ENCODE results near the gene WDR1.

Gene WDR1

DNA sequence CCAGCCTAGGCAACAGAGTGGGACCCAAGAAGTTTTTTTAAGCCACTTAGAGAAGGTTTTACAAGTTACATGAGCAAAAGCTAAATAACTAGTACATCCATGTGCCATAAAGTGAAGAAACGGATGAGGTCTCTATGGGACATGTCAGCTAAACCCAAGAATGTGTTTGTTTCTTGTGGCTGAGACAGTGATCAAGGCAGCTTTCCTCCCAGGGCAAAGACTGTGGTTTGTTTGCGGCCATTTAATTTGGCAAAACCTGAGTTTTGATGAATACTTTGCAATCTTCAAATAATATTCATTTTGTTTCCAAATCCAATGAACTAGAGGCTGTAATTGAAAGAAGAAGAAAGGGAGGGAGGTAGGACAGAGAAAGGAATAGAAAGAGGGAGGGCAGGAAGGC, 50.4 kb downstream of the WDR1 start:
- WGBS, 2 experiments: 94 to 98% methylated on average over 1 to 2 of the region's 2 CpGs
- no peak overlapping the region for H3K27ac ChIP-seq (ENCODE audit: insufficient read depth, low read depth, low read length, poor library complexity, severe bottlenecking)
- no peaks in the 10 kb centered on the region for H3K27me3 ChIP-seq (ENCODE audit: control insufficient read depth, insufficient read depth, low read length, poor library complexity, severe bottlenecking)
- H3K4me1 ChIP-seq (ENCODE audit: control insufficient read depth, insufficient read depth, low read length): peaks cover 19% of the 10 kb centered on the region
- no peaks in the 10 kb centered on the region for H3K9me3 ChIP-seq (ENCODE audit: control insufficient read depth, low read length)
- H3K4me3 ChIP-seq (ENCODE audit: insufficient read depth, low read depth, low read length): no peak overlapping the region
- no peaks in the 10 kb centered on the region for H3K36me3 ChIP-seq (ENCODE audit: control insufficient read depth, insufficient read depth, low read length)

DNA sequence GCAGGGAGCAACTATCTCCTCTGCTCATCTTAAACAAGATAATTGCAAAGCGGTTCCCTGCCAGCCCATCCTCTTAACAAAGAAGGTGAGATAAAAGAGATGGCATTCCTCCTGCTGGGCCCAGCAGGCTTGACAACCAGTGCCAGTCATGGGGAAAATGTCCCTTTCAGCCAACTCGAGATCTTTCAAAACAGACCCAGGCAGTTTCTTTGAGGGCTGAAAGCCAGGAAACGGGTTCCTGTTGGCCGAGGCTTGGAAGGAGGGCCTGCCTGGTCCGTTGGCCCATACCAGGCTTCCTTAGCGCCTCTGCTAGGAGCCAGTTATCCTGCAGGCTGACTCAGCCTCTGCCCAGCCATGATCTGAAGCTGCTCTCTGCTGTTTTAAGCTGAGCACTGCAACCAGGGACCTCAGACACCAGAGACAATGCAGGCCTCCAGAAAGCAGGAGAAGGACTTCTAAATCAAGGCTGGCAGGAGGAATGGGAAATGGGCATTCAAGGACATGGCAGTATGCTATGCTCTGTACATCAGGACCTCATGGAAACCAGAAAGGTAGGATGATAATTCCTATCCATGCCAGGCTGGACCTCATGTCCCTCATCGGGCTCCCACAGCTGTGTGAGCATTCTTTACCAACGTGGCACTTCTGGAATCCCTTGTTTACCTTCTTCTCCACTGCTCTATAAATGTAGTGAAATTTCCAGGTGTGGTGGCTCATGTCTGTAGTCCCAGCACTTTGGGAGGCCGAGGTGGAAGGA, 52.9 kb downstream of the WDR1 start:
- H3K27me3 ChIP-seq (ENCODE audit: control insufficient read depth, insufficient read depth, low read length, poor library complexity, severe bottlenecking): no peaks in the 10 kb centered on the region
- no peaks in the 10 kb centered on the region for H3K9me3 ChIP-seq (ENCODE audit: control insufficient read depth, low read length)
- peaks cover 19% of the 10 kb centered on the region for H3K4me1 ChIP-seq (ENCODE audit: control insufficient read depth, insufficient read depth, low read length)
- WGBS, 2 experiments: 32% methylated on average over 9 of the region's 9 CpGs
- no peak overlapping the region for H3K4me3 ChIP-seq (ENCODE audit: insufficient read depth, low read depth, low read length)
- no peaks in the 10 kb centered on the region for H3K36me3 ChIP-seq (ENCODE audit: control insufficient read depth, insufficient read depth, low read length)
- H3K27ac ChIP-seq (ENCODE audit: insufficient read depth, low read depth, low read length, poor library complexity, severe bottlenecking): peak overlapping the region; percentile 22

DNA sequence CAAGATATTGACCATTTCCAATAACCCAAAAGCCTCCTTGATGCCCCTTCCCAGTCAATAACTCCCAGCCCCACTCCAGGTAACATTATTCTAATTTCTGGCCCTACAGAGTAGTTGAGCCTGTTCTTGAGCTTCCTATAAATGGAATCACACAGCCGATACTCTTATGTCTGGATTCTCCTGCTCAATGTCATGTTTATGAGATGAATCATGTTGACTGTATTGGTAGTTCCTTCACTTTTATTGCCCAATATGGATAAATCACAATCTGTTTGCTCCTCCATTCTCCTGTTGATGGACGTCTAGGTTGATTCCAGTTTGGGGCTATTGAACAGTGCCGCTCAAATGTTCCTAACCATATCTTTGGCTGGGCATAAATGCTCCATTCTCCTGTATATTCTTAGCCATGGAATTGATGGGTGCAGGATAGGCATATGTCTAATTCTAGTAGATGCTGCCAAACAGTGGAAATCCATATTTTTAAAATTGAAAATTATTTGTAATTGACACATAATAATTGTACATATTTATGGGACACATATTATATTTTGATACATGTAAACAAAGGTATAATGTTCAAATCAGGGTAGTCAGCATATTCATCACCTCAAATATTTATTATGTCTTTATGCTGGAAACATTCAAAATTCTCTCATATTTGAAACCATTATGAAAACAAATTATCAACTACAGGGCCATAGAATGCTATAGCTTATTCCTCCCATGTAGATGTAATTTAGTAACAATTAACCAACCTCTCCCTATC, 54.8 kb downstream of the WDR1 start:
- H3K27ac ChIP-seq (ENCODE audit: insufficient read depth, low read depth, low read length, poor library complexity, severe bottlenecking): no peak overlapping the region
- H3K4me1 ChIP-seq (ENCODE audit: control insufficient read depth, insufficient read depth, low read length): peaks cover 16% of the 10 kb centered on the region
- WGBS, 2 experiments: 92 to 96% methylated on average over 3 of the region's 3 CpGs
- H3K9me3 ChIP-seq (ENCODE audit: control insufficient read depth, low read length): no peaks in the 10 kb centered on the region
- H3K27me3 ChIP-seq (ENCODE audit: control insufficient read depth, insufficient read depth, low read length, poor library complexity, severe bottlenecking): no peaks in the 10 kb centered on the region
- no peaks in the 10 kb centered on the region for H3K36me3 ChIP-seq (ENCODE audit: control insufficient read depth, insufficient read depth, low read length)
- H3K4me3 ChIP-seq (ENCODE audit: insufficient read depth, low read depth, low read length): no peak overlapping the region

DNA sequence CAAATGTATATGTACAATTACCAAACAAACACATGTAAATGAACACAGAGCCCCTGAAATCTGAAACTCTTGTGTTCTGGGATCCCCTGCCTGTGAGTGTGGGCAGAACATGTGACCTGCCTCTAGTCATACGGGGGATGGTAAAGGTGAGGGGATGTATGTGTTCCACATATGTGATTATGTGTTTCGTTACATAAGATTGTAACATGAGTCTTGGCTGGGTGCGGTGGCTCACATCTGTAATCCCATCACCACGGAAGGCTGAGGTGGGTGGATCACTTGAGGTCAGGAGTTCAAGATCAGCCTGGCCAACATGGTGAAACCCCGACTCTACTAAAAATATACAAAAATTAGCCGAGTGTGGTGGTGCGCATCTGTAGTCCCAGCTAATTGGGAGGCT, 58.2 kb downstream of the WDR1 start:
- no peaks in the 10 kb centered on the region for H3K27me3 ChIP-seq (ENCODE audit: control insufficient read depth, insufficient read depth, low read length, poor library complexity, severe bottlenecking)
- WGBS, 2 experiments: 93 to 97% methylated on average over 7 of the region's 7 CpGs
- H3K4me1 ChIP-seq (ENCODE audit: control insufficient read depth, insufficient read depth, low read length): peaks cover under 1% of the 10 kb centered on the region
- H3K9me3 ChIP-seq (ENCODE audit: control insufficient read depth, low read length): no peaks in the 10 kb centered on the region
- no peaks in the 10 kb centered on the region for H3K36me3 ChIP-seq (ENCODE audit: control insufficient read depth, insufficient read depth, low read length)
- H3K27ac ChIP-seq (ENCODE audit: insufficient read depth, low read depth, low read length, poor library complexity, severe bottlenecking): no peak overlapping the region
- H3K4me3 ChIP-seq (ENCODE audit: insufficient read depth, low read depth, low read length): no peak overlapping the region

DNA sequence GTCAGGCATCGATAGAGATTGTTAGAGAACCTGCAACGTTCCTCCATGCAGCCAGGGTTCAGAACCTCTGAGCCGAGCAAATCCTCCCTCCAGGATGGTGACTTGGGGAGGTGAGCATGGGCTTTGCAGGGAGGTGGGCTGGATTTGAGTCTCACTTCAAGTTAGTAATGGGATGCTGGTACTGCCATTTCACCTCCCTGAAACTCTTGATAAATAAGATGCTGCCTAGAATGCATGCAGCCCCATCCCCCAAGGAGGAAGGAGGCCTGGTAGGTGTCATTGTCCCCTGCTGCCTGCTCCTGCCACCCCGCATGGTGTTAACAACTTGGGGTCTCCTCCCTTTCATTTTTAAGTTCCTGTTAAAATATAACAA, 59.6 kb downstream of the WDR1 start:
- H3K4me3 ChIP-seq (ENCODE audit: insufficient read depth, low read depth, low read length): no peak overlapping the region
- H3K27me3 ChIP-seq (ENCODE audit: control insufficient read depth, insufficient read depth, low read length, poor library complexity, severe bottlenecking): no peaks in the 10 kb centered on the region
- H3K27ac ChIP-seq (ENCODE audit: insufficient read depth, low read depth, low read length, poor library complexity, severe bottlenecking): no peak overlapping the region
- no peaks in the 10 kb centered on the region for H3K4me1 ChIP-seq (ENCODE audit: control insufficient read depth, insufficient read depth, low read length)
- H3K9me3 ChIP-seq (ENCODE audit: control insufficient read depth, low read length): no peaks in the 10 kb centered on the region
- no peaks in the 10 kb centered on the region for H3K36me3 ChIP-seq (ENCODE audit: control insufficient read depth, insufficient read depth, low read length)
- 87 to 93% methylated on average over 4 of the region's 4 CpGs for WGBS, 2 experiments

DNA sequence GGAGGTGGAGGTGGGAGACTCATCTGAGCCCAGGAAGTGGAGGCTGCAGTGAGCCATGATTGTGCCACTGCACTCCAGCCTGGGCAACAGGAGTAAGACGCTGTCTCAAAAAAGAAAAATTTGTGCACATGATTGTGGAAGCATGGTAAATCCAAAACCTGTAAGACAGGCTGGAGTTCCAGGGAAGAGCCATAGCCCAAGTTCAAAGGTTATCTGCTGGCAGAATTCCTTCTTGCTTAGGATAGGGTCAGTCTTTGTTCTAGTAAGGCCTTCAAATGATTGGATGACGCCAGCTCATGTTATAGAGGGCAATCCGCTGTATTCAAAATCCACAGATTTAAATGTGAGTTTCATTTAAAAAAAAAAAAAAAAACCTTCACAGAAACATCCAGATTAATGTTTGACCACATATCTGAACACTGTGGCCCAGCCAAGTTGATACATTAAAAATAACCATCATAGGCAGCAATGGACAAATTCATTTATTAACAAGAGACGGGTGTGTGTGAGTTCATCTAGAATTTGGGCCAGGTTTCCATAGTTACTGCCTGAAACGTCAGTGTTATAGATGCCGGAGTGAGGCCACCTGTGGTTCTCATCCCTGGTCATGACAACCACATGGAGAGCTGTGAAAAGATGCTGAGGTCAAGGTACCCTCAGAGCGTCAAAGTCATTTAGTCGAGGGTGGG, 60.1 kb downstream of the WDR1 start:
- Histone ChIP-seq H3K27ac (ENCODE audit: insufficient read depth, low read depth, low read length, poor library complexity, severe bottlenecking) (no peak overlapping the region), H3K9me3 (ENCODE audit: control insufficient read depth, low read length) (no peaks in the 10 kb centered on the region), H3K4me1 (ENCODE audit: control insufficient read depth, insufficient read depth, low read length) (peaks cover 4% of the 10 kb centered on the region), H3K4me3 (ENCODE audit: insufficient read depth, low read depth, low read length) (no peak overlapping the region), H3K27me3 (ENCODE audit: control insufficient read depth, insufficient read depth, low read length, poor library complexity, severe bottlenecking) (no peaks in the 10 kb centered on the region), H3K36me3 (ENCODE audit: control insufficient read depth, insufficient read depth, low read length) (no peaks in the 10 kb centered on the region)
- 93 to 94% methylated on average over 7 to 8 of the region's 8 CpGs for WGBS, 2 experiments

DNA sequence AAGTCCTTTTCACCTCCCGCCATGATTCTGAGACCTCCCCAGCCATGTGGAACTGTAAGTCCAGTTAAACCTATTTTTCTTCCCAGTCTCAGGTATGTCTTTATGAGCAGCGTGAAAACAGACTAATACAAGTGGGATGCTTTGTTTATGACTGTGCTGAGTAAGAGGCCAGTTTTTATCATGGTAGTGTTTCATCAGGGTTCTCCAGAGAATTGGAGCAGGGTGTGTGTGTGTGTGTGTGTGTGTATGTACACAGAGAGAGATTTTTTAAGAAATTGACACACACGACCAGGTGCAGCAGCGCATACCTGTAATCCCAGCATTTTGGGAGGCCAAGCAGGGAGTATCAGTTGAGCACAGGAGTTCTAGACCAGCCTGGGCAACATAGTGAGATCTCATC, 60.7 kb downstream of the WDR1 start:
- H3K9me3 ChIP-seq (ENCODE audit: control insufficient read depth, low read length): no peaks in the 10 kb centered on the region
- 94 to 96% methylated on average over 4 of the region's 4 CpGs for WGBS, 2 experiments
- no peak overlapping the region for H3K4me3 ChIP-seq (ENCODE audit: insufficient read depth, low read depth, low read length)
- no peaks in the 10 kb centered on the region for H3K27me3 ChIP-seq (ENCODE audit: control insufficient read depth, insufficient read depth, low read length, poor library complexity, severe bottlenecking)
- H3K4me1 ChIP-seq (ENCODE audit: control insufficient read depth, insufficient read depth, low read length): peaks cover 7% of the 10 kb centered on the region
- H3K27ac ChIP-seq (ENCODE audit: insufficient read depth, low read depth, low read length, poor library complexity, severe bottlenecking): no peak overlapping the region
- no peaks in the 10 kb centered on the region for H3K36me3 ChIP-seq (ENCODE audit: control insufficient read depth, insufficient read depth, low read length)

DNA sequence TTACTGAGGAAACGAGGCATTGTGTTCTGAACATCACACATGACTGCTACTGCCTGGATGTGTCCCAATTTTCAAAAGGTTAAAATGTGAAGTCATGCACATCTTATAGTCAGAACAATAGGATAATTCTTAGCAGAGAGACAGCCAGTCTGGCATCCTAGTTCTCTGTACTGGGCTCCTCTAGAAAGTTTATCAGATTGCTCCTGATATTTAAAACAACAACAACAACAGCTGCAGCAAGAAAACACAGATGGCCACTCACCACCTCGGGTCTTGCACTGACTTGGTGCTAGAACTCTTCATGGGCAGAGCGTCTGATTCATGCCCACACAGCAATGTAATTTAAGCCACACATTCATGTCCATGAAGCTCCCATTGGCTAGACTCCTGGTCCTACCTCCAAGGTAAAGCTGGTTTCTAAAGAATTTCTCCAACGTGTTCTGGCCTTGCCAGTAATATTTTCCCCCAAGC, 62.0 kb downstream of the WDR1 start:
- Histone ChIP-seq H3K9me3 (ENCODE audit: control insufficient read depth, low read length) (no peaks in the 10 kb centered on the region), H3K27me3 (ENCODE audit: control insufficient read depth, insufficient read depth, low read length, poor library complexity, severe bottlenecking) (no peaks in the 10 kb centered on the region), H3K4me1 (ENCODE audit: control insufficient read depth, insufficient read depth, low read length) (peaks cover 10% of the 10 kb centered on the region), H3K4me3 (ENCODE audit: insufficient read depth, low read depth, low read length) (no peak overlapping the region), H3K36me3 (ENCODE audit: control insufficient read depth, insufficient read depth, low read length) (no peaks in the 10 kb centered on the region), H3K27ac (ENCODE audit: insufficient read depth, low read depth, low read length, poor library complexity, severe bottlenecking) (no peak overlapping the region)
- WGBS, 2 experiments: 83 to 92% methylated on average over 4 of the region's 4 CpGs

DNA sequence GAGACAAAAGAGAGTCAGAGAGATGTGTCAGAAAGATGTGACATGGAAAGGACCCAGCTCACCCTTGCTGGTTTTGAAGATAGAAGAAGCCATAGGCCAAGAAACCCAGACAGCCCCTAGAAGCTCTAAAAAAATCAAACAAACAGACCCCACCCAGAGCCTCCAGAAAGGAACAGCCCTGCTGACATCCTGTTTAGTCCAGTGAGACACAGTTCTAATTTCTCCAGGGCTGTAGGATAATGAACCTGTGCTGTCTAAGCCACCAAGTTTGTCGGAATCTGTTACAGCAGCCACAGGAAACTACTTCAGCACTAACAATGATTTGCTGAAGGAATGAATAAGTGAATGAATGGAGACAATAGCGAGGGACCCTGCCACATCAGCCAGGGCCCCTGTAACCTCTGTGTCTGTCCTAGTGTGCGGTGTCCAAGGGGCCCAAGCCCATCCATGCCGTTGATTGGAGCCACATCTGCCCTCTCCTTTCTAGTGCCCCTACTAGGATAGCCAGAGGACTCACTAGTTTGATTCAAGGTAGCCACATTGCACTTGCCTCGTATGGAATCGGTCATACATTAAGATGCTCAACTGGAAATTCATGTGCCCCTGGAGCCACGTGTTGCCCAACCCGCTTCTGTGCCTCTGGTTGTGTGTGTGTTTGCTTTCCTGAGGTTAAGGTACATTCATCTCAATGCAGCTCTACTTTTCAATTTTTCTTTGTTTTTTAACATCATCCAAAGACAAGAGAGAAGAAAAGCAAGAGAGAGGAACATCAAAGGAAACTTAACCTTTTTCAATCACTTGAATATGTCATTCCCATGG, 62.8 kb downstream of the WDR1 start:
- Histone ChIP-seq H3K27me3 (ENCODE audit: control insufficient read depth, insufficient read depth, low read length, poor library complexity, severe bottlenecking) (no peaks in the 10 kb centered on the region), H3K4me1 (ENCODE audit: control insufficient read depth, insufficient read depth, low read length) (peaks cover 14% of the 10 kb centered on the region), H3K36me3 (ENCODE audit: control insufficient read depth, insufficient read depth, low read length) (no peaks in the 10 kb centered on the region), H3K9me3 (ENCODE audit: control insufficient read depth, low read length) (no peaks in the 10 kb centered on the region), H3K4me3 (ENCODE audit: insufficient read depth, low read depth, low read length) (no peak overlapping the region), H3K27ac (ENCODE audit: insufficient read depth, low read depth, low read length, poor library complexity, severe bottlenecking) (no peak overlapping the region)
- WGBS, 2 experiments: 93 to 95% methylated on average over 8 of the region's 8 CpGs

Data from ectodermal cell (in vitro differentiated cells).